Measurements from ENCODE around the gene OPRL1. TPM values are rescaled to one million over a fixed set of nuclear protein-coding genes. Genes with fewer than 3 reads are reported as not detected.

Gene OPRL1
- total RNA-seq, 1 experiment from 2014 or later = 3.9 TPM

DNA sequence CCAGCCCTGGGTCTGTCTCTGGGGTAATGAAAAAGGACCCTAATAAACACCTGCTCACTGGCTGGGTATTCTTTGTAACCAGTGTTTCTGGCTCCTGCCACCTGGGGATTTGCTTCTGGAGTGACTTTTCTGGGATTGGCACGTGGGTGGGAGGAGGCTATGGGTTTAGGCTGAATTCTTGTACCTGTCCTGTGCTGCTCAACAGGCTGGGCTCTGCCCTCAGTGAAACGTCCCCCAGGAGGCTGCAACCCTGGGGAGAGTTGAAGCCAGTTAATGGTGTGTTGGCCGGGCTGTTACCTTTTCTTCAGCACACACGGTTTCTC is 20.6 kb downstream of the OPRL1 start:
- TF ChIP-seq, protein P1, sequence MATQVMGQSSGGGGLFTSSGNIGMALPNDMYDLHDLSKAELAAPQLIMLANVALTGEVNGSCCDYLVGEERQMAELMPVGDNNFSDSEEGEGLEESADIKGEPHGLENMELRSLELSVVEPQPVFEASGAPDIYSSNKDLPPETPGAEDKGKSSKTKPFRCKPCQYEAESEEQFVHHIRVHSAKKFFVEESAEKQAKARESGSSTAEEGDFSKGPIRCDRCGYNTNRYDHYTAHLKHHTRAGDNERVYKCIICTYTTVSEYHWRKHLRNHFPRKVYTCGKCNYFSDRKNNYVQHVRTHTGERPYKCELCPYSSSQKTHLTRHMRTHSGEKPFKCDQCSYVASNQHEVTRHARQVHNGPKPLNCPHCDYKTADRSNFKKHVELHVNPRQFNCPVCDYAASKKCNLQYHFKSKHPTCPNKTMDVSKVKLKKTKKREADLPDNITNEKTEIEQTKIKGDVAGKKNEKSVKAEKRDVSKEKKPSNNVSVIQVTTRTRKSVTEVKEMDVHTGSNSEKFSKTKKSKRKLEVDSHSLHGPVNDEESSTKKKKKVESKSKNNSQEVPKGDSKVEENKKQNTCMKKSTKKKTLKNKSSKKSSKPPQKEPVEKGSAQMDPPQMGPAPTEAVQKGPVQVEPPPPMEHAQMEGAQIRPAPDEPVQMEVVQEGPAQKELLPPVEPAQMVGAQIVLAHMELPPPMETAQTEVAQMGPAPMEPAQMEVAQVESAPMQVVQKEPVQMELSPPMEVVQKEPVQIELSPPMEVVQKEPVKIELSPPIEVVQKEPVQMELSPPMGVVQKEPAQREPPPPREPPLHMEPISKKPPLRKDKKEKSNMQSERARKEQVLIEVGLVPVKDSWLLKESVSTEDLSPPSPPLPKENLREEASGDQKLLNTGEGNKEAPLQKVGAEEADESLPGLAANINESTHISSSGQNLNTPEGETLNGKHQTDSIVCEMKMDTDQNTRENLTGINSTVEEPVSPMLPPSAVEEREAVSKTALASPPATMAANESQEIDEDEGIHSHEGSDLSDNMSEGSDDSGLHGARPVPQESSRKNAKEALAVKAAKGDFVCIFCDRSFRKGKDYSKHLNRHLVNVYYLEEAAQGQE (IDR thresholded peaks at IDR 0.05; ENCODE audit: insufficient read depth in 1 of 2, low read depth in 2 of 2, low read length in 1 of 2) = no peak
- TF ChIP-seq TCF7L2 (IDR thresholded peaks at IDR 0.05; ENCODE audit: low read depth, low read length) (no peak), POLR2AphosphoS5 (IDR thresholded peaks at IDR 0.05; ENCODE audit: low read depth, low read length) (no peak), SIN3A (IDR thresholded peaks at IDR 0.05; ENCODE audit: borderline replicate concordance, insufficient read depth, low read depth, low read length) (no peak)
- TF ChIP-seq, protein P2, sequence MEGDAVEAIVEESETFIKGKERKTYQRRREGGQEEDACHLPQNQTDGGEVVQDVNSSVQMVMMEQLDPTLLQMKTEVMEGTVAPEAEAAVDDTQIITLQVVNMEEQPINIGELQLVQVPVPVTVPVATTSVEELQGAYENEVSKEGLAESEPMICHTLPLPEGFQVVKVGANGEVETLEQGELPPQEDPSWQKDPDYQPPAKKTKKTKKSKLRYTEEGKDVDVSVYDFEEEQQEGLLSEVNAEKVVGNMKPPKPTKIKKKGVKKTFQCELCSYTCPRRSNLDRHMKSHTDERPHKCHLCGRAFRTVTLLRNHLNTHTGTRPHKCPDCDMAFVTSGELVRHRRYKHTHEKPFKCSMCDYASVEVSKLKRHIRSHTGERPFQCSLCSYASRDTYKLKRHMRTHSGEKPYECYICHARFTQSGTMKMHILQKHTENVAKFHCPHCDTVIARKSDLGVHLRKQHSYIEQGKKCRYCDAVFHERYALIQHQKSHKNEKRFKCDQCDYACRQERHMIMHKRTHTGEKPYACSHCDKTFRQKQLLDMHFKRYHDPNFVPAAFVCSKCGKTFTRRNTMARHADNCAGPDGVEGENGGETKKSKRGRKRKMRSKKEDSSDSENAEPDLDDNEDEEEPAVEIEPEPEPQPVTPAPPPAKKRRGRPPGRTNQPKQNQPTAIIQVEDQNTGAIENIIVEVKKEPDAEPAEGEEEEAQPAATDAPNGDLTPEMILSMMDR (IDR thresholded peaks at IDR 0.05) = no peak
- ATAC-seq (no peak), DNase-seq (ENCODE audit: low read depth, low spot score) (no peak)
- no peaks in the 10 kb centered on the region for H3K36me3 ChIP-seq (ENCODE audit: control insufficient read depth, insufficient read depth, low read length)
- no peak overlapping the region for H3K4me3 ChIP-seq (ENCODE audit: low read depth in 2 of 2, low read length in 2 of 2)
- in situ Hi-C loops (cut with HindIII; ENCODE audit: low pct_unique_long_range_greater_than_20kb, low sequenced_read_pairs) = no loop called here
- ChIA-PET CTCF (interaction anchor here (0.6 kb wide), 1 partner anchor 19 kb away, joined by 5 read pairs; no protein-coding TSS in a partner anchor), POLR2A (no interaction called here)
- BruUV-seq (replicated peaks) = no TSS peak
- H3K4me1 ChIP-seq (ENCODE audit: control insufficient read depth, insufficient read depth, low read length) = no peaks in the 10 kb centered on the region
- no peaks in the 10 kb centered on the region for H3K9me3 ChIP-seq (ENCODE audit: control insufficient read depth, insufficient read depth, low read depth, low read length)
- no peak overlapping the region for H3K27ac ChIP-seq (ENCODE audit: low read length)
- intact Hi-C loops (cut with micrococcal nuclease; ENCODE audit: unreplicated experiment) = no loop called here
- no peaks in the 10 kb centered on the region for H3K27me3 ChIP-seq (ENCODE audit: control insufficient read depth, insufficient read depth, low read length)

DNA sequence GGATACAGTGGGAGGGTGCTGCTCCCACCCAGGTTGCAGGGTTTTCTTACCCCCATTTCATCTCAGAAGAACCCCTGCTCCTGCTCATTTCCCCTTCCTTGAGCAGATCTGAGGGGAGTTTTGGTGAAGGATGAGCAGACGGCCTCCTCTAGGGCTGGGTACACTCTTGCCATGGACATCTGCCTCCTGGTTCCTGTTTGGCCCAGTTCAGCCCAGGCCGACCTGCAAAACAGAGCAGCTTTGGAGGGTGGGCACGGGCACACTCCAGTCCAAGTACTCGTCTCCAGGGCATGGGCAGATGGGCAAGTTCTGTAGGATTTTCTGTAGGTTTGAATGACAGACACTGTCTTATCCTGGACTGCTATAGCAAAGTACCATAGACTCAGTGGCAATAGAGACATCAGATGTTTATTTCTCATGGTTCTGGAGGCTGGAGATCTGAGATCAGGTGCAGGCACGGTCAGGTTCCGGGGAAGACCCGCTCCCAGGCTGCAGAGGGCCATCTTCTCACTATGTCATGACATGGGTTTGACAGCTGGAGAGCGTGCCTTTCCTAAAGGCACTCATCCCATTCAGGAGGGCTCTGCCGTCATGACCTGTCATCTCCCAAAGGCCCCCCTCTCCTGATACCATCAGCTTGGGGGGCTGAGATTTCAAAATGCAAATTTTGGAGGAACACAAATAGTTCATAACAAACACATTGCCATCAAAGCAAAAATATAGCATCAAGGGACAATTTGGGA is 21.2 kb downstream of the OPRL1 start:
- TF ChIP-seq SIN3A (IDR thresholded peaks at IDR 0.05; ENCODE audit: borderline replicate concordance, insufficient read depth, low read depth, low read length) = no peak
- no peak for TF ChIP-seq TCF7L2 (IDR thresholded peaks at IDR 0.05; ENCODE audit: low read depth, low read length)
- TF ChIP-seq, protein P2 (IDR thresholded peaks at IDR 0.05) = no peak
- TF ChIP-seq POLR2AphosphoS5 (IDR thresholded peaks at IDR 0.05; ENCODE audit: low read depth, low read length) = no peak
- TF ChIP-seq, protein P1 (IDR thresholded peaks at IDR 0.05; ENCODE audit: insufficient read depth in 1 of 2, low read depth in 2 of 2, low read length in 1 of 2) = no peak
- no peak overlapping the region for H3K4me3 ChIP-seq (ENCODE audit: low read depth in 2 of 2, low read length in 2 of 2)
- BruUV-seq (replicated peaks) = no TSS peak
- ChIA-PET CTCF (interaction anchor here (0.6 kb wide), 1 partner anchor 19 kb away, joined by 5 read pairs; no protein-coding TSS in a partner anchor), POLR2A (interaction anchor here (0.7 kb wide), 1 partner anchor 9 kb away, joined by 3 read pairs; no protein-coding TSS in a partner anchor)
- intact Hi-C loops (cut with micrococcal nuclease; ENCODE audit: unreplicated experiment) (no loop called here), in situ Hi-C loops (cut with HindIII; ENCODE audit: low pct_unique_long_range_greater_than_20kb, low sequenced_read_pairs) (no loop called here)
- ATAC-seq (no peak), DNase-seq (ENCODE audit: low read depth, low spot score) (no peak)
- H3K27ac ChIP-seq (ENCODE audit: low read length) = no peak overlapping the region
- H3K4me1 ChIP-seq (ENCODE audit: control insufficient read depth, insufficient read depth, low read length) = no peaks in the 10 kb centered on the region
- no peaks in the 10 kb centered on the region for H3K36me3 ChIP-seq (ENCODE audit: control insufficient read depth, insufficient read depth, low read length)
- H3K27me3 ChIP-seq (ENCODE audit: control insufficient read depth, insufficient read depth, low read length) = no peaks in the 10 kb centered on the region
- H3K9me3 ChIP-seq (ENCODE audit: control insufficient read depth, insufficient read depth, low read depth, low read length) = no peaks in the 10 kb centered on the region

Data from Panc1 (cell line).